GM18505 (cell line): ENCODE data around the gene XXYLT1.

Source experiments
- ATAC-seq: cut with Tn5 transposase; IDR thresholded peaks from one replicate; pipeline ENCODE4 v1.9.1; 2021; ENCODE audit not compliant: unreplicated experiment
- POLR2A ChIP-seq: IDR thresholded peaks from 4 replicates; pipeline ENCODE4 v1.6.1; 2011; ENCODE audit warnings: borderline replicate concordance; ENCODE audit not compliant: insufficient read depth, insufficient read length; ENCODE audit errors: extremely low read depth

Gene XXYLT1

DNA sequence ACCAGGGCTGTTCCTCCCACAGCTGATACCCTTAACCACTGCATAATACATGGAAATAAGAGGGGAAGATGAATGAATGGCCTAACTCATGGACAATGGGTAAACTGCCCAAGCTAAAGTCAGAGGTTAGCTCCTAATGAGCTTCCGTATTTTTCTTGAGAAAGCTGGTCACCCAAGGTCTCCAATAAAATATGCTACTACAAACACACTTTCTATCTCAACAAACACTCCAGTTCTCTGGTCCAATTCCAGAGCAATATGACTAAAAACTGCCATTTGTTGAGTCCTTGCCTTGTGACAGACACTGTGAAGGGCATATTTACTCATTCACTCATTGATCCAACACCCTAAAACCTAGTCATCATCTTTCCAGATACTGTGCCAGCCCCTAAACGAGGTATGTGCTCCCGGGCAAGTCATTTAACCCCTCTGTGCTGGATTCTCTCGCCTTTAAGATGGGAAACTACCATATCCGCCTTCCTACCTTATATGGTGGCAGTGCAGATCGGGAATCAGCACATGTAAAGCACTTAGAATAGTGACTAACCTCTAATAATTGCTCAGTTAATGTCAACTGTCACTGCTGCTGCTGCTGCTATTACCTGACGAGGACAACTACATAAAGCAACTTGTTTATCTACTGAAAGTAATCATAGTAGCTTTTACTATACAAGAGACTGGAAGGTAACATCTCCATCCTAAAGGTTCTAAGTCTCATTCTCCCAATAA lies 89.1 kb downstream of the XXYLT1 start:
- TF ChIP-seq POLR2A, result no peak
- ATAC-seq, result no peak

DNA sequence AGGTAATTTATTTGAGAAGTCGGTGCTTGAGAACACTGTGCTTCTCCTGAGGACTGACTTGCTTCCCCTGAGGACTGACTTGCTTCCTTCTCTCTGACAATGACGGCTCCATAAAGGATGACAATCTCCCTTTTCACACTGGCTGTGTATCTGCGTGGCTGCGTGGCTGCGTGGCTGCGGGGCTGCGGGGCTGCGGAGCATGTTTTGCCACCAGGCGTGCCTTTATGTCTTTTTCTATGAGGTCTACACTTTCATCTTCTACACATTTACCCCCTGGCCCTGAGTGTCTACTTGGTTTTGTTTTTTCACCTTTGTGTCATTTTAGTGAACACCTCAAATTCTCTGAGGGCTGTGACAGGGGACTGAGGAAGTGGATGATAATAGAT lies 89.9 kb downstream of the XXYLT1 start:
- no peak for TF ChIP-seq POLR2A

GRCh38 chr3:195180490-195181112 lies 90.4 kb downstream of the XXYLT1 start:
- TF ChIP-seq POLR2A, result no peak
- no peak for ATAC-seq

More for the DNA sequence above, 89.9 kb downstream of the XXYLT1 start:
- no peak for ATAC-seq

DNA sequence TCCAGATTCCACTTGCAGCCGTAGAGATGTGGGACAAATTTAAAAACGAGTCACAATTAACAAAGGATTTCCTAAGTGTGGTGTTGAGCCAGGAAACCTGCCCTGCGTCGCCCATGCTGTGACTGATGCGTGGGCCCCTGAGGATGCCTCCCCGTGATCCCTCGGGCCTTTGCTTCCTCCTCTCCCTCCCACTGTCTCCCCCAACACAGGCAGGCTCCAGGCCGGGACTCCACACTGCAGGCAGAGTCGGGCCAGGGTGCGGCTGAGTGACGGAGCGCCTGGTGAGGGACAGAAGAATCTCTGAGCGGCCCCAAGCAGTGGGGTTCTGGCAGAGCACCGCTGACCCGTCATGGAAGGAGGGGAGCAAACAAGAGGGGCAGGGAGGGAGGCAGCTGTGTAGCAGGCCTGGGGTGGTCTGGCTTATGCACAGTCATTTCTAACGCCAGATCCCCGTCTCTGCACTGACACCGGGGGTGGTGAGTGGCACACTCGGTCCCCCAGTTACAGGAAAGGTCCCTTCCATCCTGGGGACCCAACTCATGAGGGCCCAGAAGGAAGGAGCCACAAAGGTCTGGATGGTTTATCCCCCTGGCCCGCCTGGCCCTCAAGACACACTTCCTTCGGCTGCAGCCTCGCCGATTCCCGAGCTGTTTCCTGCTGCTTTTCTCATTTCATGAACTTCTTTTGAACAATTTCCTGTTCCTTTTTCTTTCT lies 91.0 kb downstream of the XXYLT1 start:
- no peak for TF ChIP-seq POLR2A
- no peak for ATAC-seq

GRCh38 chr3:195178124-195178910 lies 92.6 kb downstream of the XXYLT1 start:
- ATAC-seq, result no peak
- no peak for TF ChIP-seq POLR2A

- no peak for TF ChIP-seq POLR2A
- ATAC-seq, result no peak
These were observed 93.4 kb downstream of the XXYLT1 start for GRCh38 chr3:195177422-195178123.

DNA sequence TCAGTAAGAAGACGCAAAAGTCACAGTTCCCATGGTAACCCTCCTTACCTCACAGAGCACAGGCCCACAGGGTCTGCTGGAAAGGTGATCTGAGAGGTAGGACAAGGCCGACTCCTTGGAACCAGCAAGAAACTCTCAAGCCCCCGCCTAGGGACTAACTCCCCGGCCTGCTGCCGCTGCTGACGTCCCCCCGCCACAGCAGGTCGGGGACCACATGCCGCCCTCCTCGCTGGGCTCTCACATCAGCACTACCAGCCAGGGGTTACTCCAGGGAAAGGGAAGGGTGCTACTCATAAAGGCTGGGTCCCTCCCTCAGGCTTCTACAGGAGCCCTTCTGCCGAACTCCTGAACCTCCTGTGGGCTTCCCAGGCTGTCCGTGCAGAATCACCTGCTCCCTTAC lies 94.2 kb downstream of the XXYLT1 start:
- ATAC-seq, result no peak
- TF ChIP-seq POLR2A, result no peak

- no peak for ATAC-seq
- TF ChIP-seq POLR2A, result no peak
These were observed 95.3 kb downstream of the XXYLT1 start for GRCh38 chr3:195175476-195176337.

GRCh38 chr3:195175076-195175475 lies 95.9 kb downstream of the XXYLT1 start:
- ATAC-seq, result no peak
- TF ChIP-seq POLR2A, result no peak

DNA sequence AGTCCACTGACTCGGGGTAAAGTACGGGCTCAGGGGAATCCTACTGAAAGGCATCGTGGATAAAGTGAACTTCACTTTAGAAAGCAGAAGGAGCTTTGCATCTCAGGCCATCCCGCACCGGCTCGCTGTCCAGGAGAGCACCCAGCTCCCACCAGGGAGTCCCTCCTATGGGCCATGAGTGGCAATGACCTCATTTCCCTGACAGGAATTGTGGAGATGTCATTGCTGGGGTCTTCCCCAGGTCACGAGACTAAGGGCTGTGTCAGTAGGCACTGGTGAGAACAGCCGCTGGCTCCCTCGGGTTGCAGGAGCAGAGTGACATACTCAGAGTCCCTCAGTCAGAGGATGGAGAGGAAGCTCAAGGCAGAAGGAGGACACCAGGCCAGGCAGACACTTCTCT lies 97.3 kb downstream of the XXYLT1 start:
- TF ChIP-seq POLR2A, result no peak
- no peak for ATAC-seq

GRCh38 chr3:195172896-195173295 lies 98.1 kb downstream of the XXYLT1 start:
- TF ChIP-seq POLR2A, result no peak
- no peak for ATAC-seq

DNA sequence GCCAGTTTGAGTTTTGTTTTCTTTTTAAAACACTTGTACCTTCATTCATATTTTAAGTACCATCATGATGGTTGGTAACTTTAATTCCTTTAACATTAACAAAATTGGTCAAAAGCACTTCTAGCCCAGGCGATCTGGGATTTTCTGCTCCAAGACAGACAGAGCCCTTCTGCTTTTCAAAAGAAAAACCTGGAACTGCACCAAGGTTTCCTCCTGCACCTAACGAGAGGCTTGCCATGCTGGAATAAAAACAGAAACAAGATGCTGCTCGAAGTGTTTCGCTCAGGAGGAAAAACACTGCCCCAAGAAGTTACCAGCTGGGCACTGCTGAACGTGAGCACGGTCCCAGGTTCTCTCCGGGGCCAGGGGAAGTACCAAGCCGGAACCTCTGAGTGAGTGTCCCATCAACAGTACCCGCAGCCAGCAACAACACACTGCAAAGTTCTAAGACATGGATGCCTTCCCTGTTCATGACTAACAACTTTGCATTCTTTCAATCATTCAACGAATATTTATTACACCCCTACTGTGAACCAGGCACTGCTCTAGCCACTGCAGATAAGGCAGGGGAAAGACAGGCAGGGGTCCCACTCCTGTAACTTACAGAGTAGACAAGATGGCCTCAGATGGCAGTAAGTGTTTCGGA lies 98.8 kb downstream of the XXYLT1 start:
- no peak for ATAC-seq
- TF ChIP-seq POLR2A, result no peak
